ENCODE measurements around the gene TRIM7.

Gene TRIM7

GRCh38 chr5:181229996-181230395 is 25.0 kb upstream of the TRIM7 start:
- TF ChIP-seq, protein P1, sequence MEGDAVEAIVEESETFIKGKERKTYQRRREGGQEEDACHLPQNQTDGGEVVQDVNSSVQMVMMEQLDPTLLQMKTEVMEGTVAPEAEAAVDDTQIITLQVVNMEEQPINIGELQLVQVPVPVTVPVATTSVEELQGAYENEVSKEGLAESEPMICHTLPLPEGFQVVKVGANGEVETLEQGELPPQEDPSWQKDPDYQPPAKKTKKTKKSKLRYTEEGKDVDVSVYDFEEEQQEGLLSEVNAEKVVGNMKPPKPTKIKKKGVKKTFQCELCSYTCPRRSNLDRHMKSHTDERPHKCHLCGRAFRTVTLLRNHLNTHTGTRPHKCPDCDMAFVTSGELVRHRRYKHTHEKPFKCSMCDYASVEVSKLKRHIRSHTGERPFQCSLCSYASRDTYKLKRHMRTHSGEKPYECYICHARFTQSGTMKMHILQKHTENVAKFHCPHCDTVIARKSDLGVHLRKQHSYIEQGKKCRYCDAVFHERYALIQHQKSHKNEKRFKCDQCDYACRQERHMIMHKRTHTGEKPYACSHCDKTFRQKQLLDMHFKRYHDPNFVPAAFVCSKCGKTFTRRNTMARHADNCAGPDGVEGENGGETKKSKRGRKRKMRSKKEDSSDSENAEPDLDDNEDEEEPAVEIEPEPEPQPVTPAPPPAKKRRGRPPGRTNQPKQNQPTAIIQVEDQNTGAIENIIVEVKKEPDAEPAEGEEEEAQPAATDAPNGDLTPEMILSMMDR (IDR thresholded peaks at IDR 0.05), result no peak

DNA sequence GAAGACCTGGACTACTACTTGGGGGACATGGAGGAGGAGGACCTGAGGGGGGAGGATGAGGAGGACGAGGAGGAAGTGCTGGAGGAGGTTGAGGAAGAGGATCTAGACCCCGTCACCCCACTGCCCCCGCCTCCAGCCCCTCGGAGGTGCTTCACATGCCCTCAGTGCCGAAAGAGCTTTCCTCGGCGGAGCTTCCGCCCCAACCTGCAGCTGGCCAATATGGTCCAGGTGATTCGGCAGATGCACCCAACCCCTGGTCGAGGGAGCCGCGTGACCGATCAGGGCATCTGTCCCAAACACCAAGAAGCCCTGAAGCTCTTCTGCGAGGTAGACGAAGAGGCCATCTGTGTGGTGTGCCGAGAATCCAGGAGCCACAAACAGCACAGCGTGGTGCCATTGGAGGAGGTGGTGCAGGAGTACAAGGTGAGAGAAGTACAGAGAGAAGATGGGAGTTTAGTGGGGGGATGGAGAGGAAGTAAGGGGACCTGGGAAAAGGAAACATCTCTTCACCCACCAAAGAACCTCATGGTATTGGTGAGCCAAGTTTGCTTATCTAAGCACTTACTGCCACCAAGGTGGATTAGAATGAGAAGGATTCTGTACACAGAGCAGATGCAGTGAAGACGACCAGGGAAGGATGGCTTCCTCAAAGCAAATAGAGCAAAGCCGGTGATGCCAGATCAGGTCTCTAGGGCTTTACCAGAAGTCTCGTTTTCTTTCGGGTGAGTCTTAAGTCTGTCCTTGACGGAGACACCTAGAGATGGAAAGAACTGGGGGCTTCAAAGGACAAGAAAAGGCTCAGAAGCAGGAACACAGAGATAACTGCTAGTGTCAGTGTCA is 19.6 kb upstream of the TRIM7 start:
- TF ChIP-seq, protein P1 (IDR thresholded peaks at IDR 0.05), result no peak

DNA sequence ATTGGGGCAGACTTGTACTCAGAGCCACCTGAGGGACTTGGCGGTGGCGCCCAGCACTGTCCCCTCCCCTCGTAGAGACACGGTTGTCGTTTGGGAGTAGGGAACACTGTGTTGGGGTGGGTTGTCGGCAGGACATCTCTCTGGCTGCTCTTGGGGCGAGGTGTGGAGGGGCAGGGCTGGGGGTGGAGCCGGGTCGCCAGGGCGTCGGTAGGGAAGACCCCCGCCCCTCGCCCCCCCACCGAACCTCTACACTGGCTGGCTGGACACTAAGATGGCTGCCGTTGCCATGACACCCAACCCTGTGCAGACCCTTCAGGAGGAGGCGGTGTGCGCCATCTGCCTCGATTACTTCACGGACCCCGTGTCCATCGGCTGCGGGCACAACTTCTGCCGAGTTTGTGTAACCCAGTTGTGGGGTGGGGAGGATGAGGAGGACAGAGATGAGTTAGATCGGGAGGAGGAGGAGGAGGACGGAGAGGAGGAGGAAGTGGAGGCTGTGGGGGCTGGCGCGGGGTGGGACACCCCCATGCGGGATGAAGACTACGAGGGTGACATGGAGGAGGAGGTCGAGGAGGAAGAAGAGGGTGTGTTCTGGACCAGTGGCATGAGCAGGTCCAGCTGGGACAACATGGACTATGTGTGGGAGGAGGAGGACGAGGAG is 18.9 kb upstream of the TRIM7 start:
- TF ChIP-seq, protein P1 (IDR thresholded peaks at IDR 0.05), result no peak

- TF ChIP-seq, protein P1 (IDR thresholded peaks at IDR 0.05), result no peak
These were observed 18.2 kb upstream of the TRIM7 start, which contains the start of gene TRIM41 for GRCh38 chr5:181223058-181223728. Gene TRIM41 (plus strand): TSS chr5:181223281. CDS start chr5:181224000, 719 bp downstream.

DNA sequence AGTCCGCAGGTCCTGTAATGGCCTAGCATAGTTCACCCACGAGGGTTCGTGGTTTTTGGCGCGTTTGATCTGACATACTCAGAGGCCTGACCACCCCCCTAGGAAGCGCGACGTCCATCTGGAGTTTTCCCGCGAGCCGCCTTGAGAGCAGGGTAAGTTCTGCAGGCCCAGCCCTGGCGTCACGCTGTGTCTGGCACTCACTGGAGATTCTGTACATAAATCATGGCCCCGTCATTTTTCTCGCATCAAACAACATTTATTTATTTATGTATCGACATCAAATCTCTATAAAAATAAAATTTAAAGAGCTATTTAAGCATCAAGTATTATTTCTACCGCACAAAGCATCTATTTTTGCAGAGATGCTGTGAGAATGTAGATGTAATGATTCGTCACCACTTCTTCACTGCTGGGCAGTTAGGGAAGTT is 17.6 kb upstream of the TRIM7 start:
- TF ChIP-seq, protein P1 (IDR thresholded peaks at IDR 0.05), result no peak

DNA sequence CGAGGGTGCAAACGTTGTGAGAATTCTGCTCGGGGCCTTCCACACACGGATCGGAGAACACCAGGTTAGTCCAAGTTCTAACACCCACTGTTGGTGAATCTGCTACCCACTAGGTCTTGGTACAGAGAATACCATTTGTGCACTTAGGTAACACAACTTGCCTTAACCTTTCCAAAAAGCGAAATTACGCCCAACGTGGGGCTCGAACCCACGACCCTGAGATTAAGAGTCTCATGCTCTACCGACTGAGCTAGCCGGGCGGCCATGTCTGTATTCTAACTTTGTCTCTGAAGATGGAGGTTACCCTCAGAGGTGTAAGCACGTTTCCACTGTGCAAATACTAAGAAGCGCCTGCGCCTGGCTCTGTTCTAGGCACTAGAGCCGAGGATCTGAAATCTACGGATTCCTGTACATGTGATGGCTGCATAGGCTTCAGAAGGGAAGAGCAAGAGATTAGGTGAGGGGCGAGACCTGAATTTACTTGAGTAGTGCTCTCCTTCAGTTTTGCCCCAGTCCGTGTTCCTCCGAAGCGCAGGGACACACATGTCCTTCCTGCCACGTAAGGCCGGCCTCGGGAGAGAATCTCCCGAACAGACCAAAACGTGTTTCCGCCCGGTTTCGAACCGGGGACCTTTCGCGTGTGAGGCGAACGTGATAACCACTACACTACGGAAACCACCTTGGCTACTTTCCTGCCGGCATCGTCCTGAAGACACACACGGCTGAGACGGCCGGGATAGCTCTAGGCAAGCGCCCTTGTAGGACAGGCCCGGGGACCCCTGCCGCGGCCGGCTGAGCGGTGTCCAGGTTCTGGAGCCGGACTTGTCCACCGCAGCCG is 17.0 kb upstream of the TRIM7 start:
- TF ChIP-seq, protein P1 (IDR thresholded peaks at IDR 0.05), result no peak

All from LNCAP (cell line).